ENCODE measurements around the gene KLHDC1. TPM values are rescaled to one million over a fixed set of nuclear protein-coding genes. Genes with fewer than 3 reads are reported as not detected.
A peak's percentile ranks its signal among the peaks of the same experiment; 100 is the strongest.
"Not testable (repeated sequence)": the region's sequence is repeated elsewhere in the genome, so short reads cannot be mapped to it uniquely, and the experiment has no call there.

KLHDC1 gene
- total and polyA plus RNA-seq, 9 donors = 6.7 to 22.9 (median 16.8) TPM

DNA sequence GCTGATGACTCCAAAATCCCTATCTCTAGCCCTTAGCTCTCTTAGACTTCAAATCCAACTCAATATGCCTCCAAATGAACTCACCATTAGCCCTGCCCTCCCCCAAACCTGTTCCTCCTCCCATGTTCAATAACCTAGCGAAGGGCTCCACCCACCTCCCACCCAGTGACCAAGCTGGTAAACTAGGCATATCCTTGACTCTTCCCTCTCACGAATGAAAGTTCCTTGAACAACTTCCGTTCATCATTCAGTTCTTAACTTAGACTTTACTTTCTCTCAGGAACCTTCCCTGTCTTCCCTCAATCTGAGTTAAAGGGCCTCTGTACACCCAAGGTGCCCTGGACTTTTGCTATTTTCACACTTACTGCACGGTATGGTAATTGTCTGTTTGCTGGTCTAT lies 1.9 kb upstream of the KLHDC1 start:
- no peak overlapping the region for H3K4me3 ChIP-seq
- peaks cover 8% of the 10 kb centered on the region for H3K4me1 ChIP-seq (ENCODE audit: insufficient read depth)
- 74 to 79% (median 77%) methylated on average over 4 of the region's 4 CpGs for WGBS, 3 donors
- no peak for TF ChIP-seq EP300 (IDR thresholded peaks at IDR 0.05)
- no peak for TF ChIP-seq POLR2A (IDR thresholded peaks at IDR 0.05)
- no peak for TF ChIP-seq CTCF (IDR thresholded peaks at IDR 0.05)
- no peaks in the 10 kb centered on the region for H3K36me3 ChIP-seq
- no peak for DNase-seq
- H3K27ac ChIP-seq = no peak overlapping the region
- H3K9me3 ChIP-seq = no peaks in the 10 kb centered on the region
- intact Hi-C loops (cut with DNase I) = loop anchor here in 1 of 4 donors (10.0 kb wide), 1 partner anchor 74 kb away; the partner anchor contains the start of gene KLHDC2
- H3K27me3 ChIP-seq = no peaks in the 10 kb centered on the region

GRCh38 chr14:49692193-49692757 lies 645 bp upstream of the KLHDC1 start:
- intact Hi-C loops (cut with DNase I) = loop anchor here in 2 of 4 donors (2.0 to 10.0 kb wide), 2 partner anchors 59 to 73 kb away; partner anchors contain the start of gene KLHDC2 (in 1 of the 2)
- 45 to 56% (median 48%) methylated on average over 6 of the region's 6 CpGs for WGBS, 3 donors

DNA sequence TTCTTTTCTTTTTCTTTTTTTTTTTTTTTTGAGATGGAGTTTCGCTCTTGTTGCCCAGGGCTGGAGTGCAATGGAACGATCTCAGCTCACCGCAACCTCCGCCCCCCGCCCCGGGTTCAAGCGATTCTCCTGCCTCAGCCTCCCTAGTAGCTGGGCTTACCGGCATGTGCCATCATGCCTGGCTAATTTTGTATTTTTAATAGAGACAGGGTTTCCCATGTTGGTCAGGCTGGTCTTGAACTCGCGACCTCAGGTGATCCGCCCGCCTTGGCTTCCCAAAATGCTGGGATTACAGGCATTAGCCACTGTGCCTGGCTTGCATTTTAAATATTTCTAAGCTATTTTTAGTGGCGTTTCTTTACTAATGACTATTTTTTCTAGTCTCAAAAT lies 810 bp downstream of the KLHDC1 start:
- not testable (repeated sequence) for H3K36me3 ChIP-seq; H3K9me3 ChIP-seq; H3K27me3 ChIP-seq; H3K4me1 ChIP-seq (ENCODE audit: insufficient read depth)
- Histone ChIP-seq H3K27ac (peak overlapping the region in 1 of 2 donors; percentile 97), H3K4me3 (peak overlapping the region; percentile 76)
- 7 to 13% (median 12%) methylated on average over 9 to 13 of the region's 13 CpGs for WGBS, 3 donors
- DNase-seq = peak in 4 of 5 donors; percentile 22 to 46 (median 34)
- intact Hi-C loops (cut with DNase I) = loop anchor here in 2 of 4 donors (2.0 to 10.0 kb wide), 2 partner anchors 61 to 71 kb away; partner anchors contain the start of gene KLHDC2 (in 1 of the 2)

More at GRCh38 chr14:49692193-49692757, 645 bp upstream of the KLHDC1 start:
- Histone ChIP-seq H3K4me1 (ENCODE audit: insufficient read depth) (peaks cover 8% of the 10 kb centered on the region), H3K4me3 (peak overlapping the region; percentile 76), H3K9me3 (no peaks in the 10 kb centered on the region), H3K27ac (peak overlapping the region; percentile 78 to 97), H3K27me3 (no peaks in the 10 kb centered on the region), H3K36me3 (no peaks in the 10 kb centered on the region)
- TF ChIP-seq EP300 (IDR thresholded peaks at IDR 0.05) (no peak), POLR2A (IDR thresholded peaks at IDR 0.05) (no peak), CTCF (IDR thresholded peaks at IDR 0.05) (no peak)
- DNase-seq = no peak

GRCh38 chr14:49702725-49703124 lies 9.8 kb downstream of the KLHDC1 start:
- DNase-seq = no peak
- WGBS, 3 donors = 57 to 80% (median 62%) methylated on average over 4 of the region's 4 CpGs
- Histone ChIP-seq H3K36me3 (no peaks in the 10 kb centered on the region), H3K27me3 (no peaks in the 10 kb centered on the region), H3K27ac (no peak overlapping the region), H3K4me1 (ENCODE audit: insufficient read depth) (peaks cover 1% of the 10 kb centered on the region), H3K9me3 (no peaks in the 10 kb centered on the region), H3K4me3 (no peak overlapping the region)
- TF ChIP-seq EP300 (IDR thresholded peaks at IDR 0.05) = no peak
- no peak for TF ChIP-seq POLR2A (IDR thresholded peaks at IDR 0.05)
- no peak for TF ChIP-seq CTCF (IDR thresholded peaks at IDR 0.05)
- intact Hi-C loops (cut with DNase I) = loop anchor here in 2 of 4 donors (10.0 kb wide), 2 partner anchors 58 to 302 kb away; no protein-coding TSS in a partner anchor

DNA sequence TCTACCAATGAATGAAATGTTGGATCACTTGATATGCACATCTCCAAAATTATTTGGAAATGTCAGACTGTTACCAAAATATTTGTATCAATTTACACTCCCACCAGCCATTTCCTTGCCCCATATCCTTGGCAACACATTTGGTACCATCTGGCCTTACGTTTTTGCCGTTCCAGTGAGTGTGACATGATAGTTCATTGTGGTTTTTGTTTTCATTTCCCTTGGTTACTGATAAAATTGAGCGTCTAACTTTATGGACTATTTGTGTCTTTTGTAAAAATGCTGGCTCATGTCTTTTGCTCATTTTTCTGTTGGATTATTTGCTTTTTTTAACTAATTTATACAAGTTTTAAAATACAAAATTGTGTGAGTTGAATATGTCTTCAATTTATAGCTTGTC lies 11.0 kb downstream of the KLHDC1 start:
- intact Hi-C loops (cut with DNase I) = loop anchor here in 2 of 4 donors (10.0 kb wide), 2 partner anchors 59 to 301 kb away; no protein-coding TSS in a partner anchor
- no peak for DNase-seq
- Histone ChIP-seq H3K4me1 (ENCODE audit: insufficient read depth) (peaks cover 1% of the 10 kb centered on the region), H3K9me3 (no peaks in the 10 kb centered on the region), H3K4me3 (no peak overlapping the region), H3K36me3 (no peaks in the 10 kb centered on the region), H3K27me3 (no peaks in the 10 kb centered on the region), H3K27ac (no peak overlapping the region)
- TF ChIP-seq POLR2A (IDR thresholded peaks at IDR 0.05) = no peak
- TF ChIP-seq CTCF (IDR thresholded peaks at IDR 0.05) = no peak
- TF ChIP-seq EP300 (IDR thresholded peaks at IDR 0.05) = no peak
- WGBS, 3 donors = 5 to 38% (median 9%) methylated on average over 3 of the region's 3 CpGs

DNA sequence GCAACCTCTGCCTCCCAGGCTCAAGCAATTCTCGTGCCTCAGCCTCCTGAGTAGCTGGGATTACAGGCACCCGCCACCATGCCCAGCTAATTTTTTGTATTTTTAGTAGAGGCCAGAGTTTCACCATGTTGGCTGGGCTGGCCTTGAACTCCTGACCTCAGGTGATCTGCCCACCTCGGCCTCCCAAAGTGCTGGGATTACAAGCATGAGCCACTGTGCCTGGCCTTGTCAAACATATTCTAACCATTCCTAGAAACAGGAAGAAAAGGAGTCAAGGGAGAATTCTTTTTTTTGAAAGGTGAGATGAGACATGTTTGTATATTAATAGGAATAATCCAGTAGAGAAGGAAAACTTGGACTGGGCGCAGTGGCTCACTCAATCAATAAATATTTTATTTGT lies 11.6 kb downstream of the KLHDC1 start:
- not testable (repeated sequence) for H3K36me3 ChIP-seq; H3K27me3 ChIP-seq; H3K9me3 ChIP-seq; DNase-seq; H3K27ac ChIP-seq; H3K4me1 ChIP-seq (ENCODE audit: insufficient read depth); H3K4me3 ChIP-seq
- 36 to 66% (median 40%) methylated on average over 4 of the region's 4 CpGs for WGBS, 3 donors
- intact Hi-C loops (cut with DNase I) = loop anchor here in 2 of 4 donors (10.0 kb wide), 2 partner anchors 60 to 300 kb away; no protein-coding TSS in a partner anchor

DNA sequence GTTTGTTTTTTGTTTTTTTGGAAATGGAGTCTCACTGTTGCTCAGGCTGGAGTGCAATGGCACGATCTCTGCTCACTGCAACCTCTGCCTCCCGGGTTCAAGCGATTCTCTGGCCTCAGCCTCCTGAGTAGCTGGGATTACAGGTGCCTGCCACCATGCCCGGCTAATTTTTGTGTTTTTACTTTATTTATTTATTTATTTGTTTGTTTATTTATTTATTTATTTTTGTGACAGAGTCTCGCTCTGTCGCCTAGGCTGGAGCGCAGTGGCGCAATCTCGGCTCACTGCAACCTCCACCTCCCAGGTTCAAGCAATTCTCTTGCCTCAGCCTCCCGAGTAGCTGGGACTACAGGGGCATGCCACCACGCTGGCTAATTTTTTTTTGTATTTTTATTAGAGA lies 18.1 kb downstream of the KLHDC1 start:
- H3K36me3 ChIP-seq; DNase-seq; H3K27me3 ChIP-seq; H3K9me3 ChIP-seq; H3K4me1 ChIP-seq (ENCODE audit: insufficient read depth); H3K4me3 ChIP-seq; intact Hi-C loops (cut with DNase I); H3K27ac ChIP-seq: not testable (repeated sequence)
- 98 to 99% (median 98%) methylated on average over 11 of the region's 11 CpGs for WGBS, 3 donors
